HEK293 (cell line): ENCODE results near the gene PAQR5.

Experiments
- CTCF ChIA-PET: fragments of 350-600 bp; formaldehyde crosslinking; extraction: SDS; loops from one replicate; lab custom pipeline; 2021; ENCODE audit warnings: antibody characterized with exemption; lab: Yijun Ruan, JAX
- POLR2A ChIA-PET: fragments of 300-600 bp; formaldehyde crosslinking; extraction: SDS; loops from one replicate; lab custom pipeline; 2020; ENCODE audit warnings: antibody characterized with exemption, inconsistent platforms; lab: Yijun Ruan, JAX
- H3K27ac ChIP-seq: fragments of 200-500 bp; sonication (Bioruptor generic); 2 replicates; pipeline ENCODE4 v1.5.1; 2014; ENCODE audit warnings: low read depth, low read length, control low read depth, inconsistent platforms; ENCODE audit errors: extremely low read depth
- H3K36me3 ChIP-seq, 2 experiments: fragments of 200-500 bp in 1 of 2; sonication (Bioruptor generic) in 1 of 2; 1 replicate in 1 of 2; 2 replicates in 1 of 2; pipeline ENCODE4 v1.5.1; 2014 to 2017; ENCODE audit warnings: inconsistent platforms in 2 of 2, low read length in 2 of 2; ENCODE audit not compliant: control insufficient read depth in 2 of 2, insufficient read depth in 1 of 2
- H3K4me1 ChIP-seq: fragments of 200-500 bp; sonication (Bioruptor generic); 2 replicates; pipeline ENCODE4 v1.5.1; 2014; ENCODE audit warnings: mild to moderate bottlenecking, low read length, inconsistent platforms; ENCODE audit not compliant: control insufficient read depth, insufficient read depth
- H3K4me3 ChIP-seq: 2 replicates; pipeline ENCODE4 v1.5.1; 2011; ENCODE audit warnings: low read depth, mild to moderate bottlenecking, control low read depth, low read length, moderate library complexity
- H3K9me3 ChIP-seq: fragments of 200-500 bp; sonication (Bioruptor generic); 2 replicates; pipeline ENCODE4 v1.5.1; 2014; ENCODE audit warnings: low read depth, low read length, inconsistent platforms; ENCODE audit not compliant: control insufficient read depth, insufficient read depth
- BCL11A ChIP-seq: fragments of 450-650 bp; formaldehyde crosslinking; IDR thresholded peaks from 2 replicates; pipeline ENCODE4 v1.5.1; 2016; ENCODE audit warnings: low read depth, missing biosample characterization, missing genetic modification characterization
- GLI4 ChIP-seq: fragments of 450-650 bp; formaldehyde crosslinking; IDR thresholded peaks from 2 replicates; pipeline ENCODE4 v1.5.1; 2016; ENCODE audit warnings: missing biosample characterization, missing genetic modification characterization
- KLF7 ChIP-seq: fragments of 450-650 bp; formaldehyde crosslinking; IDR thresholded peaks from 2 replicates; pipeline ENCODE4 v1.5.1; 2016; ENCODE audit warnings: missing biosample characterization, missing genetic modification characterization, borderline replicate concordance
- PRDM6 ChIP-seq: fragments of 450-650 bp; formaldehyde crosslinking; IDR thresholded peaks from 2 replicates; pipeline ENCODE4 v1.5.1; 2017; ENCODE audit warnings: missing biosample characterization, missing genetic modification characterization
- SP2 ChIP-seq: fragments of 450-650 bp; formaldehyde crosslinking; IDR thresholded peaks from 2 replicates; pipeline ENCODE4 v1.5.1; 2016; ENCODE audit warnings: missing biosample characterization, missing genetic modification characterization
- ZBTB49 ChIP-seq: fragments of 450-650 bp; formaldehyde crosslinking; IDR thresholded peaks from 2 replicates; pipeline ENCODE4 v1.5.1; 2016; ENCODE audit warnings: missing biosample characterization, missing genetic modification characterization, low read depth
- ZBTB7A ChIP-seq: fragments of 450-650 bp; formaldehyde crosslinking; IDR thresholded peaks from 2 replicates; pipeline ENCODE4 v1.5.1; 2016; ENCODE audit warnings: low read depth, missing biosample characterization, missing genetic modification characterization
- ZFP3 ChIP-seq: fragments of 450-650 bp; formaldehyde crosslinking; IDR thresholded peaks from 2 replicates; pipeline ENCODE4 v1.5.1; 2016; ENCODE audit warnings: low read depth, missing biosample characterization, missing genetic modification characterization
- ZNF138 ChIP-seq: fragments of 450-650 bp; formaldehyde crosslinking; IDR thresholded peaks from 2 replicates; pipeline ENCODE4 v1.5.1; 2016; ENCODE audit warnings: missing biosample characterization, missing genetic modification characterization, borderline replicate concordance
- ZNF280C ChIP-seq: fragments of 450-650 bp; formaldehyde crosslinking; IDR thresholded peaks from 2 replicates; pipeline ENCODE4 v1.5.1; 2016; ENCODE audit warnings: missing biosample characterization, missing genetic modification characterization
- ZNF37A ChIP-seq: fragments of 450-650 bp; IDR thresholded peaks from 2 replicates; pipeline ENCODE4 v1.5.1; 2018; ENCODE audit warnings: missing biosample characterization, missing genetic modification characterization
- ZNF426 ChIP-seq: fragments of 450-650 bp; formaldehyde crosslinking; IDR thresholded peaks from 2 replicates; pipeline ENCODE4 v1.5.1; 2017; ENCODE audit warnings: missing biosample characterization, missing genetic modification characterization, mild to moderate bottlenecking, inconsistent platforms, moderate library complexity
- ZNF529 ChIP-seq: fragments of 450-650 bp; formaldehyde crosslinking; IDR thresholded peaks from 2 replicates; pipeline ENCODE4 v1.5.1; 2017; ENCODE audit warnings: missing genetic modification characterization, missing biosample characterization; ENCODE audit not compliant: insufficient replicate concordance
- ZNF596 ChIP-seq: fragments of 450-650 bp; IDR thresholded peaks from 2 replicates; pipeline ENCODE4 v1.5.0; 2018; ENCODE audit warnings: missing biosample characterization, mild to moderate bottlenecking, missing genetic modification characterization, moderate library complexity
- ZNF639 ChIP-seq: fragments of 450-650 bp; formaldehyde crosslinking; IDR thresholded peaks from 2 replicates; pipeline ENCODE4 v1.5.1; 2016; ENCODE audit warnings: missing biosample characterization, missing genetic modification characterization
- ZNF692 ChIP-seq: fragments of 450-650 bp; formaldehyde crosslinking; IDR thresholded peaks from 2 replicates; pipeline ENCODE4 v1.5.1; 2016; ENCODE audit warnings: missing biosample characterization, missing genetic modification characterization
- ZNF704 ChIP-seq: fragments of 450-650 bp; formaldehyde crosslinking; IDR thresholded peaks from 2 replicates; pipeline ENCODE4 v1.5.1; 2016; ENCODE audit warnings: missing biosample characterization, missing genetic modification characterization
- ZNF76 ChIP-seq: fragments of 450-650 bp; formaldehyde crosslinking; IDR thresholded peaks from 2 replicates; pipeline ENCODE4; 2016; ENCODE audit warnings: low read depth, missing biosample characterization, missing genetic modification characterization, borderline replicate concordance
- ZSCAN16 ChIP-seq: fragments of 450-650 bp; formaldehyde crosslinking; IDR thresholded peaks from 2 replicates; pipeline ENCODE4 v1.5.1; 2016; ENCODE audit warnings: missing biosample characterization, missing genetic modification characterization
- ZSCAN5A ChIP-seq: fragments of 450-650 bp; formaldehyde crosslinking; IDR thresholded peaks from 2 replicates; pipeline ENCODE4 v1.5.1; 2016; ENCODE audit warnings: missing biosample characterization, missing genetic modification characterization

The PAQR5 gene

GRCh38 chr15:69433831-69434230 is 135.1 kb downstream of the PAQR5 start:
- Histone ChIP-seq H3K4me1 (no peaks in the 10 kb centered on the region), H3K36me3 (peaks cover 83 to 97% of the 10 kb centered on the region in 2 experiments), H3K9me3 (no peaks in the 10 kb centered on the region), H3K27ac (no peak overlapping the region), H3K4me3 (no peak overlapping the region)
- CTCF ChIA-PET: no interaction called here
- no peak for TF ChIP-seq ZNF692
- no peak for TF ChIP-seq ZSCAN5A (tag by site-specific recombination)
- no peak for TF ChIP-seq ZSCAN16 (tag by site-specific recombination)
- TF ChIP-seq KLF7: no peak
- no peak for TF ChIP-seq SP2 (tag by site-specific recombination)
- no peak for TF ChIP-seq ZBTB7A (tag by site-specific recombination)
- TF ChIP-seq ZBTB49 (tag by site-specific recombination): no peak
- no peak for TF ChIP-seq ZNF704
- TF ChIP-seq ZNF426 (tag by site-specific recombination): no peak
- no peak for TF ChIP-seq ZNF529
- no peak for TF ChIP-seq ZNF138 (tag by site-specific recombination)
- POLR2A ChIA-PET: interaction anchor here (1.2 to 1.7 kb wide), 3 partner anchors 12 to 20 kb away, joined by 3 to 6 read pairs (median 6); partner anchors contain the start of genes KIF23 and RPLP1

GRCh38 chr15:69434238-69434637 is 135.5 kb downstream of the PAQR5 start:
- Histone ChIP-seq H3K4me1 (no peaks in the 10 kb centered on the region), H3K9me3 (no peaks in the 10 kb centered on the region), H3K4me3 (no peak overlapping the region), H3K36me3 (peaks cover 82 to 97% of the 10 kb centered on the region in 2 experiments), H3K27ac (no peak overlapping the region)
- TF ChIP-seq ZFP3 (tag by site-specific recombination) (no peak), ZNF37A (tag by site-specific recombination) (no peak), BCL11A (tag by site-specific recombination) (no peak), ZNF596 (tag by site-specific recombination) (no peak)
- ChIA-PET POLR2A (interaction anchor here (0.8 to 1.7 kb wide), 2 partner anchors 12 to 20 kb away, joined by 3 read pairs; partner anchors contain the start of gene KIF23), CTCF (no interaction called here)

- no peaks in the 10 kb centered on the region for H3K4me1 ChIP-seq
- no peaks in the 10 kb centered on the region for H3K9me3 ChIP-seq
- ChIA-PET CTCF (no interaction called here), POLR2A (interaction anchor here (0.8 to 1.7 kb wide), 2 partner anchors 12 to 21 kb away, joined by 3 read pairs; partner anchors contain the start of gene KIF23)
- H3K4me3 ChIP-seq: no peak overlapping the region
- H3K27ac ChIP-seq: no peak overlapping the region
- H3K36me3 ChIP-seq: peaks cover 82 to 97% of the 10 kb centered on the region in 2 experiments
- TF ChIP-seq GLI4 (tag by site-specific recombination) (no peak), ZNF280C (no peak), ZNF76 (tag by site-specific recombination) (no peak), ZNF639 (tag by site-specific recombination) (no peak), PRDM6 (tag by site-specific recombination) (no peak)
Measured at GRCh38 chr15:69434679-69435078, 136.0 kb downstream of the PAQR5 start.
